Psoas muscle (tissue), 8 donors: ENCODE measurements around the gene RUVBL2. TPM values are rescaled to one million over a fixed set of nuclear protein-coding genes. Genes with fewer than 3 reads are reported as not detected.
A peak's percentile ranks its signal among the peaks of the same experiment; 100 is the strongest.
"Not testable (repeated sequence)": the region's sequence is repeated elsewhere in the genome, so short reads cannot be mapped to it uniquely, and the experiment has no call there.

ENCODE experiments used
- ATAC-seq, 4 donors: fragments of 200-7000 bp; cut with Tn5 transposase; one replicate each; pipeline ENCODE4 v1.9.1; 2020; ENCODE audit warnings: moderate library complexity in 3 of 4, mild to moderate bottlenecking in 2 of 4
- DNase-seq, 2 donors: peaks; one replicate each; pipeline ENCODE4 v3.0.0-alpha.2; 2020
- H3K27ac ChIP-seq: fragments of 200-600 bp; one replicate; pipeline ENCODE4 v1.8.0; 2022
- H3K27me3 ChIP-seq, 3 donors: fragments of 200-600 bp in 1 of 3; one replicate each; pipeline versions ENCODE4 v1.6.1 to v1.8.0; 2013 to 2022; ENCODE audit warnings: low read length in 2 of 3, mild to moderate bottlenecking in 2 of 3, moderate library complexity in 1 of 3; ENCODE audit not compliant: insufficient read depth in 3 of 3
- H3K36me3 ChIP-seq, 2 donors: fragments of 200-600 bp in 1 of 2; one replicate each; pipeline versions ENCODE4 v1.6.1 to v1.8.0; 2013 to 2022; ENCODE audit warnings: low read depth in 1 of 2, mild to moderate bottlenecking in 1 of 2, moderate library complexity in 1 of 2; ENCODE audit not compliant: insufficient read depth in 1 of 2
- H3K4me1 ChIP-seq: fragments of 200-600 bp; one replicate; pipeline ENCODE4 v1.8.0; 2022
- H3K4me3 ChIP-seq: fragments of 200-600 bp; one replicate; pipeline ENCODE4 v1.8.0; 2022; ENCODE audit warnings: mild to moderate bottlenecking
- H3K9me3 ChIP-seq: fragments of 200-600 bp; one replicate; pipeline ENCODE4 v1.8.0; 2022
- WGBS, 3 donors: extraction: QIAGEN DNeasy Blood & Tissue Kit; methylation state at CpG; one replicate each; pipeline versions ENCODE4 v1.1.6 to v1.1.7; 2013; 5-methylcytosine and 5-hydroxymethylcytosine counted together
- intact Hi-C, 2 donors: fragments of 100-400 bp; cut with DNase I; formaldehyde crosslinking; loops; one replicate each; pipeline versions ENCODE4 v1.11.0 to v1.14.2; 2022
- polyA plus RNA-seq, 3 donors: library from polyadenylated mRNA; stranded (reverse); fragments of 200-250 nt; gene quantifications; one replicate each; pipeline ENCODE4 v1.2.3, GENCODE V29; 2013
- total RNA-seq, 4 donors: library from RNA; stranded (reverse); fragmentation: NEBNext Ultra II Directional in 2 of 4; extraction: Animal tissue kit (Norgen Biotek cat#: 25700) in 2 of 4; gene quantifications; one replicate each; pipeline versions ENCODE4 v1.2.1 to v1.2.4, GENCODE V29; 2021 to 2023
- TF ChIP-seq, protein P1 (sequence below): fragments of 200-600 bp; IDR thresholded peaks from one replicate; pipeline ENCODE4 v1.8.0; 2022; ENCODE audit warnings: antibody characterized with exemption
- donor health status: healthy with polysubstance abuse.
- donor health status: DM: no; HTN: no; CAD: no; lungs with moderate emphysema.
- donor health status: Bipolar disorder and iron deficiency.
- donor health status: healthy.
- donor health status: DM: yes; HTN: yes; CAD: no.
- donor health status: DM: no; HTN: no; CAD: no.
- donor health status: DM: no; HTN: no; CAD: no.
- donor health status: DM: yes; HTN: yes; CAD: no.

RUVBL2 gene
- total and polyA plus RNA-seq, 7 donors: 61.1 to 87.4 (median 76.5) TPM

DNA sequence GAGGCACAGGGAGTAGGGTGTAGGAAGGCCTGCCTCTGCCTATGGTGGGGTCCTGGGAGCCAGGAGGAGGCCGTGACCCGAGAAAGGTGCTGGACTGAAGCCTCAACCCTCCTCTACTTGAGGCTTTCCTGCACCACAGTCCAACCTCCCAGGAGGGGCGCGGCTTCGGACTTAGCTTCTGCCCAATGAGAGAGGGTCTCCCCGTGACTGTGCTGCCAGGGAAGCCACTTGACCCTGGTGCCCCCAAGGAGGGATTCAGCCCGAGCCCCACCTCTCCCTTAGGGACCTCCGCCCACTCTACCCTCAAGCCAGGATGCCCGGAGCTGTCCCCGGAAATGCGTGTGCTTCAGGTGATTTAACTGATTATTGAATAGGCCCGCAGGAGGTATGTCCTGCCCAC lies 55.3 kb downstream of the RUVBL2 start, which contains the start of gene CGB8:
Gene CGB8, minus strand, starts transcription at position 101 of the 400 bp plus-strand sequence. CDS start 372 bp downstream, outside the sequence.
- H3K9me3 ChIP-seq, intact Hi-C loops, H3K4me3 ChIP-seq, H3K27me3 ChIP-seq, ATAC-seq, H3K27ac ChIP-seq, DNase-seq, H3K36me3 ChIP-seq, H3K4me1 ChIP-seq: not testable (repeated sequence)
- WGBS, 3 donors: 56 to 66% (median 58%) methylated on average over 7 to 12 of the region's 12 CpGs

DNA sequence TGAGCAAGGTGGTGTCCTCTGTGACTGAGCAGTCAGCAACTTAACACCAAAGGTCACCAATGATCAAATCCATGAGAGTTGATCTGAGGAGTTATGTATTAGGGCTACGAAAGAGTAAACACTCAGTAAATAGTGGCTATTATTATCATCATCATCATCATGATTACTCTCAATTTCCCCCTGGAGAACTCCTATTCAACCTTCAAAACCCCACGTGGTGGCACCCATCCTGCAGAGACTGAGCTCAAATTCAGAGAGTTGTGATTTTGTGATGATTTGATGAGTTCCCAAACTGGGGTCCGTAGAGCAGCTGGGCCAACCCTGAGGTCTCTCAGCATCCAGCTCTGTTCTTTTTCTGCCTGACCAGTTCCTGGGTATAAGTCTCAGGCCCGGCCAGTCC lies 56.1 kb downstream of the RUVBL2 start:
- intact Hi-C loops, H3K9me3 ChIP-seq, H3K27ac ChIP-seq, H3K4me3 ChIP-seq, H3K27me3 ChIP-seq, DNase-seq, ATAC-seq, H3K4me1 ChIP-seq, H3K36me3 ChIP-seq: not testable (repeated sequence)
- WGBS, 3 donors: 69 to 85% (median 77%) methylated on average over 2 to 3 of the region's 4 CpGs

DNA sequence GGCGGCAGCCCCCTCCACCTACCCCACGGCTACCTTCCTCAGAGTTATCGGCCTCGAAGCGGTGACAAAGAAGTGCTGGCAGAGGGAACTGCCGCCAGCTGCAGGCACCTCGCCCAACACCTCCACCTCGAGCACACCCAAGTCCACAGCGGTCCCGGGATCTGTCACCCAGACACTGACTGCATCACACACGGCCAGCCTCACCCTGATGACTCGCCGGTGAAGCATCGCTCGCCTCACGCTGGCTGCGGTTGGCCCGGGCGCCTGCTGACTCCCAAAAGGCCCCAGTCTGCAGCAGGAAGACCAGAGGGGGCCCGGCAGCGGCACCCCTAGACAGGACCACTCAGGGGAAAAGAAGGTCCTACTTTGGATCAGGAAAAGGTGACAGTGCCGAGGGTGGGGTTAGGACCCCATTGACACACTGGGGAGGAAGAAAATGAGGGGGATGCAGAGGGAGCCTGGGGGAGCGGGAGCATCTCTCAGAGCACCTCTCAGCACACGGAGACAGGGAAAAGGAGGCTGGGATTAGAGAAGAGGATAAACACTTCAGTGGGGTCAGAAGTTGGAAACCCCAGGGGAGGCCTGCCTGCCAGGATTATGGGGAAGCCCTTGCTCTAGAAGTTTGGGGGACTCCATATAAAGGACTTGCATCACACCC lies 56.8 kb downstream of the RUVBL2 start:
- H3K36me3 ChIP-seq, ATAC-seq, H3K27ac ChIP-seq, H3K4me3 ChIP-seq, DNase-seq, intact Hi-C loops, H3K27me3 ChIP-seq, H3K4me1 ChIP-seq, H3K9me3 ChIP-seq: not testable (repeated sequence)
- WGBS, 3 donors: 74 to 84% (median 76%) methylated on average over 24 of the region's 24 CpGs

DNA sequence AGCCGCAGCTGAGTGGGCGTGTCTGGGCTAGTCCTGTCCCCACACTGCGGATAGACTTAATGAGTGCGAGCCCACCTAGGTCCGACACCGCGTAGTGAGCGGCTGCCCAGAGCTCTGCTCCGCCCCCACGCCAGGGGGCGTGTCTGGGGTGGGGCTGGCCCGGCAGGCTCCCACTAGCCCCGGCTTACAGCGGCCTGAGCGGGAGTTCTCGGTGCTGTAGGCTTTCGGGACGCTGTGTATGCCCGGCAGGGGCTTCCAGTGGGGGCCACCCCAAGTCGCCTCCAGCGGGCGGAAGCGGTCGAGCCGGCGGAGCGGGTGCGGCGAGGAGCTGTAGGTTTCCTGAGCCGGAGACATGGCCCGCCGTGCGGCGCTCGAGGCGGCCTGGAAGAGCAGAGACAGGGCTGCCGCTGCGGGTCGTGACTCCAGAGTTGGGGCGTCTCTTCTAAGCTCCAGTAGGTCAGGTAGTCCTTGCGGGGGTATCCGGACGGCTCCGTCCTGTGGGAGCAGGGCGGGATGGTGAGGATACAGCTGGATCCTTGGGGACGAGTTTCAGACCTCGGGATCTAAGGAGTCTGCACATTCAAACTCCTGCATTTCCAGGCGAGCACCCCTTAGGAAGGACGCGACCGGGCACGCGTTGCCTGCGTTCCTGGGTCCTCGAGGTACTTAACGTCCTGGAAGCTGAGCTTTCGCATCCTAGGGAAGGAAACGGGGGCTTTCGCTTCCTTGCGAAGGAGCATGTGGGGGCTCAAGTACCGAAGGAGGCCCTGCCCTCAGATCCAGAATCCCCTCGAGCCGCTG lies 62.6 kb downstream of the RUVBL2 start:
- Histone ChIP-seq H3K27me3 (no peaks in the 10 kb centered on the region), H3K36me3 (no peaks in the 10 kb centered on the region), H3K9me3 (no peaks in the 10 kb centered on the region), H3K4me3 (peak overlapping the region; percentile 82), H3K4me1 (peaks cover 5% of the 10 kb centered on the region), H3K27ac (peak overlapping the region; percentile 67)
- ATAC-seq (peak; percentile 79 to 81 (median 80)), DNase-seq (peak; percentile 66 to 77)
- 0 to 1% (median 1%) methylated on average over 56 to 63 of the region's 63 CpGs for WGBS, 3 donors
- TF ChIP-seq, protein P1, sequence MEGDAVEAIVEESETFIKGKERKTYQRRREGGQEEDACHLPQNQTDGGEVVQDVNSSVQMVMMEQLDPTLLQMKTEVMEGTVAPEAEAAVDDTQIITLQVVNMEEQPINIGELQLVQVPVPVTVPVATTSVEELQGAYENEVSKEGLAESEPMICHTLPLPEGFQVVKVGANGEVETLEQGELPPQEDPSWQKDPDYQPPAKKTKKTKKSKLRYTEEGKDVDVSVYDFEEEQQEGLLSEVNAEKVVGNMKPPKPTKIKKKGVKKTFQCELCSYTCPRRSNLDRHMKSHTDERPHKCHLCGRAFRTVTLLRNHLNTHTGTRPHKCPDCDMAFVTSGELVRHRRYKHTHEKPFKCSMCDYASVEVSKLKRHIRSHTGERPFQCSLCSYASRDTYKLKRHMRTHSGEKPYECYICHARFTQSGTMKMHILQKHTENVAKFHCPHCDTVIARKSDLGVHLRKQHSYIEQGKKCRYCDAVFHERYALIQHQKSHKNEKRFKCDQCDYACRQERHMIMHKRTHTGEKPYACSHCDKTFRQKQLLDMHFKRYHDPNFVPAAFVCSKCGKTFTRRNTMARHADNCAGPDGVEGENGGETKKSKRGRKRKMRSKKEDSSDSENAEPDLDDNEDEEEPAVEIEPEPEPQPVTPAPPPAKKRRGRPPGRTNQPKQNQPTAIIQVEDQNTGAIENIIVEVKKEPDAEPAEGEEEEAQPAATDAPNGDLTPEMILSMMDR: peak; percentile 46
- intact Hi-C loops: loop anchor here in 1 of 2 donors (5.0 kb wide), 1 partner anchor 44 kb away; no protein-coding TSS in a partner anchor

DNA sequence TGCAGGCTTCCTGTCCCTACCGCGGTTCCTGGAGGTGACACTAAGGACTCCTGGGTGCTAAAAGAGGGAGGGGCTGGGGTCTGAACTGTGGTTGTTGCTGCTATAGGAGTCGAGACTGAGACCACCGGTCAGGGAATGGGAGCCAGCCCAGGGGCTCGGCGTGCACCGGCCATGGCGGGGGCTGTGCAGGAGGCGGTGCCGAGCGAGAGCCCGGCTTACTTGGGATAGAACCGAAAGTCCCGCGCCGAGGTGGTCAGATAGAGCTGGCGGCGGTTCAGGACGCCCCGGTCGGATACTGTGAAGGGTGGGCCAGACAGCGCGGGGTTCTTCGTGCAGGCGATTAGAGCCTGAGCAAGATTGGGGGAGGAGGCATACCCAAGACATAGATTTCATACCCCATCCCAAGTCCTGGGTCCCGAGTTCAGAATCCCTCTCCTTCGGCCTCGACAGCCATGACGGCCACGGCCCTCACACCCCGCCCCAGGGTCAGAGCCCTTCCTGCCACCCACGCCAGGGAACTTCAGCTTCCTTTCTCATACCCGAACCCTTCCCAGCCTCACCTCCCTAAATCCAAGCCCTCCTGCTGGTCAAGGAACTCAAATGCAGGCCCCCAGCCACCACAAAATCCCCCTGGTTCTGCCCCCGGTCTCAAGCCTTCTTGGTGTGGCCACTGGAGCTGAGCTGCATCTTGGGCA lies 63.4 kb downstream of the RUVBL2 start:
- H3K27ac ChIP-seq: peak overlapping the region; percentile 67
- intact Hi-C loops: loop anchor here in 1 of 2 donors (5.0 kb wide), 1 partner anchor 45 kb away; no protein-coding TSS in a partner anchor
- DNase-seq: not testable (repeated sequence)

DNA sequence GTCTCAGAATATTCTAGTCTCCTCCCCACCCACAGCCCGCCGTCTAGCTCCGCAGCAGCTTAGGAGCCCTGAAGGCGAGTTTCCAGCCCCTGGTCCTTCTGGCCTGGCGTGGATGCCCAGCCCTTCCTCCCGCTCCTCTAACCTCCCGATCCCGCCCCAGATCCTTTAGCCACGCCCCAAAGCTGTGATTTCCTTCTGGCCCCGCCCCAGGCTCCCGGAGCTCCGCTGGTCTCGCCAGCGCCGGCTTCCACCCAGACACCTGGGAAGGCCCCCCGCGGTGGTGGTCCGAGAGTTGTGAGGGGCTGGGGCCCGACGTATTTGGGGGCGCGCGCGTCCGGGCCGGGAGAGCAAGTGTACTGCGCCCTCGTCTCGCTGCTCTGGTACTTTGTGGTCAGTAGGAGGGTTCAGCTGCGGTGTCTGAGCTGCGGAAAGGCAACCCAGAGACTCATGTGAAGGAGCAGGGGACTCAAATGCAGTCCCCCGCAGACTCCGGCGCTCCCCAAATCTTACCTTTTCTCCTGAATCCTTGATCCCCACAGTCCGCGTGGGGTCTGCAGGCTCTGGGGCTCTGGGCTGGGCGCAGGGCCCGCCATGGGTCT lies 64.0 kb downstream of the RUVBL2 start, which contains the start of gene CGB7:
Gene CGB7, minus strand, starts transcription at position 114 of the 599 bp plus-strand sequence. CDS start 2,374 bp downstream, outside the sequence.
- peak within 1 kb of the TSS; percentile 67 for H3K27ac ChIP-seq
- WGBS, 3 donors: 1 to 2% (median 2%) methylated on average over 34 to 38 of the region's 38 CpGs
- TF ChIP-seq, protein P1: no peak
- peaks cover 5% of the 10 kb centered on the region for H3K4me1 ChIP-seq
- no peaks in the 10 kb centered on the region for H3K27me3 ChIP-seq
- DNase-seq (peak; percentile 76 to 84), ATAC-seq (peak; percentile 67 to 82 (median 72))
- no peaks in the 10 kb centered on the region for H3K36me3 ChIP-seq
- intact Hi-C loops: loop anchor here in 1 of 2 donors (5.0 kb wide), 1 partner anchor 45 kb away; no protein-coding TSS in a partner anchor
- no peaks in the 10 kb centered on the region for H3K9me3 ChIP-seq
- H3K4me3 ChIP-seq: peak within 1 kb of the TSS; percentile 82

More for the DNA sequence above, 63.4 kb downstream of the RUVBL2 start:
- H3K9me3 ChIP-seq, H3K36me3 ChIP-seq, H3K27me3 ChIP-seq, H3K4me1 ChIP-seq: not testable (repeated sequence)
- H3K4me3 ChIP-seq: peak overlapping the region; percentile 82
- ATAC-seq: peak; percentile 4 to 31 (median 14)
- 1 to 3% (median 2%) methylated on average over 23 to 34 of the region's 34 CpGs for WGBS, 3 donors
